DND-41 (cell line): ENCODE measurements around the gene OTOS.

Experiments
- ATAC-seq: fragments of 200-7000 bp; cut with Tn5 transposase; 3 replicates; pipeline ENCODE4 v1.9.1; 2021; ENCODE audit warnings: low read depth; ENCODE audit not compliant: insufficient read depth
- DNase-seq: peaks from one replicate; pipeline ENCODE4 v3.0.0-alpha.2; 2020
- H2AFZ ChIP-seq: 2 replicates; pipeline ENCODE4 v1.6.0; 2012; ENCODE audit warnings: low read depth, low read length
- H3K27ac ChIP-seq: 2 replicates; pipeline ENCODE4 v1.5.1; 2012; ENCODE audit warnings: low read length, inconsistent platforms
- H3K27me3 ChIP-seq: fragments of 200-600 bp; sonication (generic); 2 replicates; pipeline ENCODE4 v1.6.0; 2012; ENCODE audit warnings: low read length, mild to moderate bottlenecking, inconsistent platforms; ENCODE audit not compliant: insufficient read depth, poor library complexity
- H3K36me3 ChIP-seq: 2 replicates; pipeline ENCODE4 v1.5.1; 2012; ENCODE audit warnings: low read length, inconsistent platforms; ENCODE audit not compliant: insufficient read depth
- H3K4me1 ChIP-seq: 2 replicates; pipeline ENCODE4 v1.5.1; 2012; ENCODE audit warnings: mild to moderate bottlenecking, low read length; ENCODE audit not compliant: insufficient read depth
- H3K4me2 ChIP-seq: 2 replicates; pipeline ENCODE4 v1.6.0; 2012; ENCODE audit warnings: mild to moderate bottlenecking, moderate library complexity, low read length, inconsistent platforms; ENCODE audit not compliant: insufficient read depth
- H3K4me3 ChIP-seq, 2 experiments: fragments of 200-600 bp in 1 of 2; shearing (Covaris generic) in 1 of 2; 2 replicates each; pipeline ENCODE4 v1.5.1; 2012 to 2016; ENCODE audit warnings: inconsistent platforms in 2 of 2, low read length in 2 of 2, mild to moderate bottlenecking in 2 of 2, low read depth in 1 of 2, moderate library complexity in 1 of 2
- H3K79me2 ChIP-seq: 2 replicates; pipeline ENCODE4 v1.6.0; 2012; ENCODE audit warnings: low read length, inconsistent platforms; ENCODE audit not compliant: insufficient read depth
- H3K9ac ChIP-seq: 2 replicates; pipeline ENCODE4 v1.6.0; 2012; ENCODE audit warnings: low read depth, mild to moderate bottlenecking, inconsistent platforms, low read length, moderate library complexity
- H3K9me3 ChIP-seq: 2 replicates; pipeline ENCODE4 v1.5.1; 2012; ENCODE audit warnings: low read length, moderate library complexity, mild to moderate bottlenecking, inconsistent platforms; ENCODE audit not compliant: insufficient read depth, severe bottlenecking
- H4K20me1 ChIP-seq: 2 replicates; pipeline ENCODE4 v1.6.0; 2012; ENCODE audit warnings: low read length; ENCODE audit not compliant: insufficient read depth
- CTCF ChIP-seq: IDR thresholded peaks from 2 replicates; pipeline ENCODE4 v1.5.1; 2012; ENCODE audit warnings: borderline replicate concordance, low read length, moderate library complexity, mild to moderate bottlenecking; ENCODE audit not compliant: poor library complexity, severe bottlenecking; ENCODE audit errors: extremely low read depth
- EZH2 ChIP-seq: IDR thresholded peaks from 3 replicates; pipeline ENCODE4 v1.6.1; 2012; ENCODE audit warnings: borderline replicate concordance, low read depth, mild to moderate bottlenecking, moderate library complexity, low read length, inconsistent platforms; ENCODE audit not compliant: severe bottlenecking

The OTOS gene

GRCh38 chr2:240167588-240167880, 27.1 kb upstream of the OTOS start:
- H3K27ac ChIP-seq: no peak overlapping the region
- ATAC-seq (no peak), DNase-seq (no peak)
- H4K20me1 ChIP-seq: 0 out of 2 replicates have a peak, but pooled peaks cover 2% of the 10 kb centered on the region
- H3K4me1 ChIP-seq: no peaks in the 10 kb centered on the region
- H3K9me3 ChIP-seq: no peaks in the 10 kb centered on the region
- no peaks in the 10 kb centered on the region for H3K79me2 ChIP-seq
- H3K27me3 ChIP-seq: peaks cover 9% of the 10 kb centered on the region
- no peak for TF ChIP-seq CTCF
- TF ChIP-seq EZH2: no peak
- H3K4me2 ChIP-seq: no peak overlapping the region
- no peak overlapping the region for H3K4me3 ChIP-seq
- H3K9ac ChIP-seq: no peak overlapping the region
- H2AFZ ChIP-seq: no peak overlapping the region
- H3K36me3 ChIP-seq: no peaks in the 10 kb centered on the region

- Histone ChIP-seq H3K4me1 (no peaks in the 10 kb centered on the region), H4K20me1 (0 out of 2 replicates have a peak, but pooled peaks cover 2% of the 10 kb centered on the region), H3K9me3 (no peaks in the 10 kb centered on the region), H3K27ac (no peak overlapping the region), H2AFZ (no peak overlapping the region), H3K79me2 (no peaks in the 10 kb centered on the region), H3K27me3 (peaks cover 9% of the 10 kb centered on the region), H3K4me3 (no peak overlapping the region), H3K9ac (no peak overlapping the region), H3K36me3 (no peaks in the 10 kb centered on the region), H3K4me2 (no peak overlapping the region)
- ATAC-seq (no peak), DNase-seq (no peak)
- TF ChIP-seq CTCF (no peak), EZH2 (no peak)
These were observed 26.5 kb upstream of the OTOS start for GRCh38 chr2:240166761-240167587.

- Histone ChIP-seq H2AFZ (no peak overlapping the region), H3K4me2 (no peak overlapping the region), H3K9me3 (no peaks in the 10 kb centered on the region), H3K9ac (no peak overlapping the region), H3K79me2 (no peaks in the 10 kb centered on the region), H4K20me1 (0 out of 2 replicates have a peak, but pooled peaks cover 3% of the 10 kb centered on the region), H3K4me3 (no peak overlapping the region), H3K36me3 (no peaks in the 10 kb centered on the region), H3K27ac (no peak overlapping the region), H3K27me3 (peaks cover 2% of the 10 kb centered on the region), H3K4me1 (no peaks in the 10 kb centered on the region)
- DNase-seq: no peak
- TF ChIP-seq EZH2 (no peak), CTCF (no peak)
- no peak for ATAC-seq
These were observed 25.7 kb upstream of the OTOS start for GRCh38 chr2:240166191-240166590.
